SK-N-SH (cell line): ENCODE data around the gene LPP. TPM values are rescaled to one million over a fixed set of nuclear protein-coding genes. Genes with fewer than 3 reads are reported as not detected.

Experiments used
- CTCF ChIA-PET: fragments of 300-600, 350-600 bp; formaldehyde crosslinking; extraction: SDS; loops from one replicate; lab custom pipeline; 2021; lab: Yijun Ruan, JAX
- POLR2A ChIA-PET: fragments of 350-600 bp; sonication (Branson Sonifier 250); formaldehyde crosslinking; extraction: SDS; loops from one replicate; lab custom pipeline; 2020; ENCODE audit warnings: antibody characterized with exemption, inconsistent platforms; lab: Yijun Ruan, JAX
- DNase-seq: peaks from one replicate; pipeline ENCODE4 v3.0.0; 2012
- H2AFZ ChIP-seq: fragments of 200-600 bp; sonication (generic); 2 replicates; pipeline ENCODE4 v1.8.1; 2016; ENCODE audit warnings: antibody characterized with exemption, mild to moderate bottlenecking, low read depth
- H3F3A ChIP-seq: fragments of 200-600 bp; sonication (generic); replicated peaks from 2 replicates; pipeline ENCODE3; 2016; ENCODE audit warnings: antibody characterized with exemption, mild to moderate bottlenecking; ENCODE audit not compliant: insufficient read depth
- H3K27ac ChIP-seq, 2 experiments: fragments of 200-500 bp in 1 of 2; fragments of 200-600 bp in 1 of 2; sonication (Bioruptor generic) in 1 of 2; sonication (generic), shearing (Covaris generic) in 1 of 2; 2 replicates each; pipeline versions ENCODE4 v1.5.1 to v1.6.1; 2014 to 2016; ENCODE audit warnings: low read depth in 2 of 2, inconsistent platforms in 1 of 2, low read length in 1 of 2, mild to moderate bottlenecking in 1 of 2, mixed read lengths in 1 of 2
- H3K27me3 ChIP-seq: fragments of 200-600 bp; sonication (generic), shearing (Covaris generic); 2 replicates; pipeline ENCODE4 v1.6.1; 2016; ENCODE audit warnings: mixed run types; ENCODE audit not compliant: insufficient read depth
- H3K36me3 ChIP-seq, 2 experiments: fragments of 200-500 bp in 1 of 2; fragments of 200-600 bp in 1 of 2; sonication (Bioruptor generic) in 1 of 2; sonication (generic) in 1 of 2; replicated peaks in 1 of 2; 2 replicates each; pipeline versions ENCODE3 to v1.5.1; 2014 to 2016; ENCODE audit warnings: low read length in 1 of 2, mild to moderate bottlenecking in 1 of 2; ENCODE audit not compliant: insufficient read depth in 2 of 2, control insufficient read depth in 1 of 2
- H3K4me1 ChIP-seq, 2 experiments: fragments of 200-500 bp in 1 of 2; fragments of 200-600 bp in 1 of 2; sonication (Bioruptor generic) in 1 of 2; sonication (generic), shearing (Covaris generic) in 1 of 2; 2 replicates each; pipeline versions ENCODE4 v1.5.1 to v1.6.1; 2014 to 2016; ENCODE audit warnings: low read depth in 1 of 2, low read length in 1 of 2, mixed run types in 1 of 2; ENCODE audit not compliant: insufficient read depth in 2 of 2, control insufficient read depth in 1 of 2
- H3K4me2 ChIP-seq: fragments of 200-600 bp; sonication (generic), shearing (Covaris generic); 2 replicates; pipeline ENCODE4 v1.6.1; 2017; ENCODE audit warnings: mixed run types
- H3K4me3 ChIP-seq, 2 experiments: fragments of 200-500 bp in 1 of 2; fragments of 200-600 bp in 1 of 2; sonication (Bioruptor generic) in 1 of 2; sonication (generic), shearing (Covaris generic) in 1 of 2; 2 replicates each; pipeline versions ENCODE4 v1.5.1 to v1.8.1; 2014 to 2016; ENCODE audit warnings: low read depth in 2 of 2, inconsistent platforms in 1 of 2, low read length in 1 of 2, mild to moderate bottlenecking in 1 of 2, mixed read lengths in 1 of 2, moderate library complexity in 1 of 2
- H3K79me2 ChIP-seq: fragments of 200-600 bp; sonication (generic); 2 replicates; pipeline ENCODE4 v1.8.1; 2017; ENCODE audit warnings: mild to moderate bottlenecking; ENCODE audit not compliant: insufficient read depth
- H3K9ac ChIP-seq: fragments of 200-600 bp; sonication (generic); 2 replicates; pipeline ENCODE4 v1.6.1; 2017; ENCODE audit warnings: mixed run types
- H3K9me2 ChIP-seq: fragments of 200-600 bp; sonication (generic); 2 replicates; pipeline ENCODE4 v1.6.1; 2017; ENCODE audit warnings: mixed run types
- H3K9me3 ChIP-seq: fragments of 200-600 bp; sonication (generic); 2 replicates; pipeline ENCODE4 v1.6.1; 2017; ENCODE audit warnings: mixed run types, mild to moderate bottlenecking, moderate library complexity
- H4K20me1 ChIP-seq: fragments of 200-600 bp; sonication (generic); 2 replicates; pipeline ENCODE4 v1.6.1; 2017; ENCODE audit warnings: mild to moderate bottlenecking, mixed run types; ENCODE audit not compliant: insufficient read depth
- ELF1 ChIP-seq: IDR thresholded peaks from 2 replicates; pipeline ENCODE4 v1.4.0; 2012
- FOXM1 ChIP-seq: IDR thresholded peaks from 2 replicates; pipeline ENCODE4 v1.4.0; 2012; ENCODE audit warnings: low read depth, mild to moderate bottlenecking
- MAX ChIP-seq: IDR thresholded peaks from 2 replicates; pipeline ENCODE4 v1.4.0; 2012; ENCODE audit warnings: low read depth
- NFIC ChIP-seq: IDR thresholded peaks from 2 replicates; pipeline ENCODE4 v1.4.0; 2012; ENCODE audit warnings: borderline replicate concordance
- REST ChIP-seq: IDR thresholded peaks from 2 replicates; pipeline ENCODE4 v1.6.1; 2012; ENCODE audit warnings: mild to moderate bottlenecking, low read depth, low read length, moderate library complexity
- RFX5 ChIP-seq: IDR thresholded peaks from 2 replicates; pipeline ENCODE4 v1.6.1; 2012; ENCODE audit warnings: mild to moderate bottlenecking, improper control_type of control experiment, low read length
- USF1 ChIP-seq: IDR thresholded peaks from 2 replicates; pipeline ENCODE4 v1.4.0; 2012; ENCODE audit warnings: low read depth, borderline replicate concordance
- YY1 ChIP-seq: IDR thresholded peaks from 2 replicates; pipeline ENCODE4 v1.4.0; 2012; ENCODE audit warnings: low read depth, mild to moderate bottlenecking
- WGBS: methylation state at CpG from one replicate; pipeline ENCODE4 v1.1.6; 2017; ENCODE audit warnings: low lambda C conversion rate; 5-methylcytosine and 5-hydroxymethylcytosine counted together
- polyA plus RNA-seq, 3 experiments: library from polyadenylated mRNA; depleted of rRNA; stranded (reverse); fragments of >200 nt; gene quantifications; 2 replicates each; pipeline ENCODE4 v1.2.3, GENCODE V29; 2012
- TF ChIP-seq, protein P1 (sequence below): fragments of 200-600 bp; sonication (generic); IDR thresholded peaks from 2 replicates; pipeline ENCODE4 v1.6.1; 2017; ENCODE audit warnings: antibody characterized with exemption, mild to moderate bottlenecking, moderate library complexity

The LPP gene
- polyA plus RNA-seq, 1 of the 3 experiments (the other 2 are of a cell fraction): 6.6 TPM

- TF ChIP-seq YY1: no peak
Observed at GRCh38 chr3:188822411-188822810, 668.5 kb downstream of the LPP start (continued).

GRCh38 chr3:188824566-188824965, 670.6 kb downstream of the LPP start:
- Histone ChIP-seq H3K36me3 (no peaks in the 10 kb centered on the region), H3K4me3 (no peak overlapping the region), H3K27ac (no peak overlapping the region), H3K4me2 (no peak overlapping the region), H3K9me3 (no peaks in the 10 kb centered on the region), H3F3A (no peaks in the 10 kb centered on the region), H4K20me1 (no peaks in the 10 kb centered on the region), H3K4me1 (peaks cover 0 to 10% of the 10 kb centered on the region in 2 experiments; a peak in 1 of 4 replicates), H3K9ac (no peak overlapping the region), H2AFZ (no peak overlapping the region), H3K9me2 (no peaks in the 10 kb centered on the region), H3K27me3 (no peaks in the 10 kb centered on the region), H3K79me2 (peaks cover 4% of the 10 kb centered on the region)
- CTCF ChIA-PET: interaction anchor here (1.1 kb wide), 1 partner anchor 324 kb away, joined by 3 read pairs; no protein-coding TSS in a partner anchor
- POLR2A ChIA-PET: no interaction called here
- WGBS: 70% methylated on average over 8 of the region's 8 CpGs
- no peak for DNase-seq
- TF ChIP-seq, protein P1, sequence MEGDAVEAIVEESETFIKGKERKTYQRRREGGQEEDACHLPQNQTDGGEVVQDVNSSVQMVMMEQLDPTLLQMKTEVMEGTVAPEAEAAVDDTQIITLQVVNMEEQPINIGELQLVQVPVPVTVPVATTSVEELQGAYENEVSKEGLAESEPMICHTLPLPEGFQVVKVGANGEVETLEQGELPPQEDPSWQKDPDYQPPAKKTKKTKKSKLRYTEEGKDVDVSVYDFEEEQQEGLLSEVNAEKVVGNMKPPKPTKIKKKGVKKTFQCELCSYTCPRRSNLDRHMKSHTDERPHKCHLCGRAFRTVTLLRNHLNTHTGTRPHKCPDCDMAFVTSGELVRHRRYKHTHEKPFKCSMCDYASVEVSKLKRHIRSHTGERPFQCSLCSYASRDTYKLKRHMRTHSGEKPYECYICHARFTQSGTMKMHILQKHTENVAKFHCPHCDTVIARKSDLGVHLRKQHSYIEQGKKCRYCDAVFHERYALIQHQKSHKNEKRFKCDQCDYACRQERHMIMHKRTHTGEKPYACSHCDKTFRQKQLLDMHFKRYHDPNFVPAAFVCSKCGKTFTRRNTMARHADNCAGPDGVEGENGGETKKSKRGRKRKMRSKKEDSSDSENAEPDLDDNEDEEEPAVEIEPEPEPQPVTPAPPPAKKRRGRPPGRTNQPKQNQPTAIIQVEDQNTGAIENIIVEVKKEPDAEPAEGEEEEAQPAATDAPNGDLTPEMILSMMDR: no peak
- TF ChIP-seq MAX (no peak), ELF1 (no peak), NFIC (no peak), RFX5 (no peak), USF1 (no peak), FOXM1 (no peak), REST (no peak)
